ENCODE data around the gene PAFAH2.

DNA sequence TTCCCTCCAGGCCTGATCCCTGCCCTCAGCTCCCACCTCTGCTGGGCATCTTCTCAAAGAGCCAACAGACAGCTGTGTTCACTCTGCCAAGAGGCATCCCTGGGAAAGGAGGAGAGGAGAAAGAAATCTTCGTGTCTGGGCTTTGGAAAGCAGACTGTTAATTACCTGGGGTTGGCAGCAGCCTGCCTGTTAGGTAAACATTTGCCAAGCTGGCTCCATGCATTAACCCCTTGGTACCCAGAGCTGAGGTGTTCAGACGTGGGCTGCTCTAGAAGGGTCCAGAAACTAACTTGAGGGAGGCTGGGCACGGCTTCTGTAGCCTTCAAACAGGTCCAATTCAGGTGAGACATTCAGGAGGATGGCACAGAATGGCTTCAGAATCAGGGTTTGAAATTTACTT is 15.0 kb upstream of the PAFAH2 start:
- TF ChIP-seq, protein P1, sequence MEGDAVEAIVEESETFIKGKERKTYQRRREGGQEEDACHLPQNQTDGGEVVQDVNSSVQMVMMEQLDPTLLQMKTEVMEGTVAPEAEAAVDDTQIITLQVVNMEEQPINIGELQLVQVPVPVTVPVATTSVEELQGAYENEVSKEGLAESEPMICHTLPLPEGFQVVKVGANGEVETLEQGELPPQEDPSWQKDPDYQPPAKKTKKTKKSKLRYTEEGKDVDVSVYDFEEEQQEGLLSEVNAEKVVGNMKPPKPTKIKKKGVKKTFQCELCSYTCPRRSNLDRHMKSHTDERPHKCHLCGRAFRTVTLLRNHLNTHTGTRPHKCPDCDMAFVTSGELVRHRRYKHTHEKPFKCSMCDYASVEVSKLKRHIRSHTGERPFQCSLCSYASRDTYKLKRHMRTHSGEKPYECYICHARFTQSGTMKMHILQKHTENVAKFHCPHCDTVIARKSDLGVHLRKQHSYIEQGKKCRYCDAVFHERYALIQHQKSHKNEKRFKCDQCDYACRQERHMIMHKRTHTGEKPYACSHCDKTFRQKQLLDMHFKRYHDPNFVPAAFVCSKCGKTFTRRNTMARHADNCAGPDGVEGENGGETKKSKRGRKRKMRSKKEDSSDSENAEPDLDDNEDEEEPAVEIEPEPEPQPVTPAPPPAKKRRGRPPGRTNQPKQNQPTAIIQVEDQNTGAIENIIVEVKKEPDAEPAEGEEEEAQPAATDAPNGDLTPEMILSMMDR (IDR thresholded peaks at IDR 0.05), result no peak
- no peak for TF ChIP-seq POLR2AphosphoS5 (IDR thresholded peaks at IDR 0.05)
- no peak for TF ChIP-seq POLR2A (IDR thresholded peaks at IDR 0.05)

All from upper lobe of left lung (tissue), 4 donors.